T-cell (primary cell): ENCODE measurements around the gene SPATA20. TPM values are rescaled to one million over a fixed set of nuclear protein-coding genes. Genes with fewer than 3 reads are reported as not detected.
A peak's percentile ranks its signal among the peaks of the same experiment; 100 is the strongest.

Experiments
- ATAC-seq, 4 experiments: fragments of 200-7000 bp in 3 of 4; fragments of 150-1000 bp in 1 of 4; cut with Tn5 transposase; replicated peaks in 1 of 4; 1 replicate in 3 of 4; 2 replicates in 1 of 4; pipeline ENCODE4 v1.10.0; 2021; ENCODE audit warnings: moderate library complexity in 3 of 4, mild to moderate bottlenecking in 2 of 4, moderate number of reproducible peaks in 1 of 4
- CTCF ChIA-PET, 2 donors: fragments of 300-600 bp; sonication (Branson Sonifier 250); formaldehyde crosslinking; loops; one replicate each; lab custom pipeline; 2022; ENCODE audit warnings: antibody characterized with exemption in 2 of 2; lab: Charles Lee
- POLR2A ChIA-PET, 2 donors: fragments of 300-600 bp; sonication (Branson Sonifier 250); formaldehyde crosslinking; loops; one replicate each; lab custom pipeline; 2022; ENCODE audit warnings: antibody characterized with exemption in 2 of 2; lab: Charles Lee
- DNase-seq, 35 experiments: peaks; one replicate each; pipeline versions ENCODE4 v3.0.0 to v3.0.0-alpha.2; 2013 to 2023
- H3K27ac ChIP-seq: one replicate; pipeline ENCODE4 v1.5.1; 2013; ENCODE audit warnings: low read length
- H3K27me3 ChIP-seq, 2 experiments: replicated peaks in 1 of 2; 1 replicate in 1 of 2; 2 replicates in 1 of 2; pipeline versions ENCODE4 v1.6.1 to v1.7.0; 2013; ENCODE audit warnings: low read length in 1 of 2, mixed read lengths in 1 of 2; ENCODE audit not compliant: control insufficient read depth in 2 of 2, insufficient read depth in 2 of 2; ENCODE audit errors: extremely low read depth in 1 of 2
- H3K36me3 ChIP-seq, 2 donors: 1 replicate in 1 of 2; 2 replicates in 1 of 2; pipeline versions ENCODE4 v1.6.1 to v1.7.0; 2013; ENCODE audit warnings: low read length in 1 of 2; ENCODE audit not compliant: control insufficient read depth in 2 of 2, insufficient read depth in 1 of 2; ENCODE audit errors: extremely low read depth in 1 of 2
- H3K4me1 ChIP-seq, 2 experiments: 1 replicate in 1 of 2; 2 replicates in 1 of 2; pipeline versions ENCODE4 v1.6.1 to v1.7.0; 2013; ENCODE audit warnings: low read length in 2 of 2, mixed read lengths in 1 of 2; ENCODE audit not compliant: insufficient read depth in 2 of 2, control insufficient read depth in 1 of 2; ENCODE audit errors: extremely low read depth in 1 of 2
- H3K4me3 ChIP-seq, 2 donors: 1 replicate in 1 of 2; 2 replicates in 1 of 2; pipeline versions ENCODE4 v1.5.1 to v1.7.0; 2013; ENCODE audit warnings: mild to moderate bottlenecking in 2 of 2, low read length in 1 of 2, moderate library complexity in 1 of 2; ENCODE audit not compliant: control insufficient read depth in 1 of 2; ENCODE audit errors: extremely low read depth in 1 of 2
- H3K9me3 ChIP-seq: 2 replicates; pipeline ENCODE4 v1.7.0; 2013
- H3K27ac Mint-ChIP-seq, 2 donors: one replicate each; pipeline ENCODE4 v1.8.0; 2020 to 2021; ENCODE audit warnings: mild to moderate bottlenecking in 2 of 2, mixed read lengths in 2 of 2
- H3K27me3 Mint-ChIP-seq, 2 donors: one replicate each; pipeline ENCODE4 v1.8.0; 2021 to 2022; ENCODE audit warnings: mixed read lengths in 2 of 2
- H3K36me3 Mint-ChIP-seq: one replicate; pipeline ENCODE4 v1.8.0; 2021; ENCODE audit warnings: mixed read lengths
- H3K4me1 Mint-ChIP-seq, 3 donors: one replicate each; pipeline ENCODE4 v1.8.0; 2020 to 2022; ENCODE audit warnings: mixed read lengths in 3 of 3, mild to moderate bottlenecking in 1 of 3
- H3K4me3 Mint-ChIP-seq, 3 donors: one replicate each; pipeline ENCODE4 v1.8.0; 2020 to 2022; ENCODE audit warnings: mild to moderate bottlenecking in 3 of 3, mixed read lengths in 3 of 3, moderate library complexity in 3 of 3
- H3K9me3 Mint-ChIP-seq, 3 donors: one replicate each; pipeline ENCODE4 v1.8.0; 2020 to 2022; ENCODE audit warnings: mixed read lengths in 3 of 3
- WGBS: methylation state at CpG from one replicate; pipeline ENCODE4 v1.1.5; 2013; ENCODE audit warnings: missing lambda C conversion rate; ENCODE audit not compliant: insufficient coverage; 5-methylcytosine and 5-hydroxymethylcytosine counted together
- total RNA-seq, 35 experiments: library from RNA in 6 of 35; stranded (reverse) in 6 of 35; fragments of 120-200 nt in 1 of 35; gene quantifications; one replicate each; pipeline versions ENCODE4 v1.2.1 to v1.2.4 and lab custom pipeline; 2013 to 2026

SPATA20 gene
- 10 to 100 TPM in 4 of 5 donors, 1 to 10 TPM in 1; 8.9 to 25.7 (median 20.3) TPM for total RNA-seq
- total RNA-seq (2013), result 6.7 TPM
- 2.3 to 40.2 (median 11.5) reads per million in 29 experiments for total RNA-seq (lab: John Stamatoyannopoulos, UW)

DNA sequence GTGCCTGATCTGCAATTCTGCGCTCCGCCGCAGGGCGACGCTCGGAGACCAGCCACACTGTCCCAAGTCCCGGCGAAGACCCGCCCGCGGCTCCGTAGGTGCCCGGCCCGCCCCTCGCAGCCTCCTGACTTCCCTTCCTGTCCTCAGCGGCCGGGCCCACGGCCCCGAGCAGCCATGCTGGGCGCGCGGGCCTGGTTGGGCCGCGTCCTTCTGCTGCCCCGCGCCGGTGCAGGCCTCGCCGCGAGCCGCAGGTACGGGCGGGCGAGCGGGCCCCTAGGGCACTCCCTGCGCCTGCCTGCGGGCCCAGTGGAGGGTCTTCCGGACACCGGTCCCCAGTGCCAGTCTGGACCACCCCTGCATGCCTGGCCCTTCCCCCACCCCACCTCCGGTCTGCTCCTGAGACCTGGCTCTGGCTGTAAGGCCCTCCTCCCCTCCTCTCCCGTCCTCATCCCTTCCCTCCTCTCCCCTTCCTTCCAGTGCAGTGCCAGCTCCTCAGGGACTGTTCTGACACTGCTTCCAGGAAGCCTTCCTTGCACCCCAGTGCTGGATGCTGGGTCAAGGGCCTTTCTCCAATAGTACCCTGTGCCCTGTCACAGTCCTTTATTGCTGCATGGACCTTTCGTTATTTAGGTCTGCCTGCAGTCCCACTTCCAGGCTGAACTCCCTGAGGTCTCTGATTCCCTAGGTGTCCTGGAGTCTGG is at the start of gene SPATA20:
TSS of gene SPATA20 (plus strand) at position 140 of the 701 bp plus-strand sequence. CDS start at position 175, 35 bp downstream.
- POLR2A ChIA-PET, result interaction anchor here in 1 of 2 donors (0.6 kb wide), 1 partner anchor 15 kb away, joined by 6 read pairs; no protein-coding TSS in a partner anchor
- CTCF ChIA-PET, result interaction anchor here (0.6 kb wide), 2 partner anchors 79 to 305 kb away, joined by 3 to 7 read pairs; no protein-coding TSS in a partner anchor
- Histone ChIP-seq H3K27ac (no peak within 1 kb of the TSS), H3K36me3 (no peaks in the 10 kb centered on the region), H3K4me3 (peak within 1 kb of the TSS; percentile 35), H3K9me3 (no peaks in the 10 kb centered on the region), H3K27me3 (peaks cover 0 to 33% of the 10 kb centered on the region in 2 experiments), H3K4me1 (peaks cover 0 to 27% of the 10 kb centered on the region in 2 experiments)
- Mint-ChIP-seq H3K9me3 (no peaks in the 10 kb centered on the region), H3K36me3 (peaks cover 3% of the 10 kb centered on the region), H3K4me1 (peaks cover 15 to 25% (median 16%) of the 10 kb centered on the region in 3 donors), H3K4me3 (peak within 1 kb of the TSS; percentile 67 to 77 (median 71)), H3K27me3 (peaks cover 7 to 14% of the 10 kb centered on the region in 2 donors), H3K27ac (peak within 1 kb of the TSS in 1 of 2 donors; percentile 52)
- DNase-seq, result peak; percentile 60 to 94 (median 79)
- ATAC-seq, result peak; percentile 79 to 87 (median 84)
- 6% methylated on average over 42 of the region's 42 CpGs for WGBS

DNA sequence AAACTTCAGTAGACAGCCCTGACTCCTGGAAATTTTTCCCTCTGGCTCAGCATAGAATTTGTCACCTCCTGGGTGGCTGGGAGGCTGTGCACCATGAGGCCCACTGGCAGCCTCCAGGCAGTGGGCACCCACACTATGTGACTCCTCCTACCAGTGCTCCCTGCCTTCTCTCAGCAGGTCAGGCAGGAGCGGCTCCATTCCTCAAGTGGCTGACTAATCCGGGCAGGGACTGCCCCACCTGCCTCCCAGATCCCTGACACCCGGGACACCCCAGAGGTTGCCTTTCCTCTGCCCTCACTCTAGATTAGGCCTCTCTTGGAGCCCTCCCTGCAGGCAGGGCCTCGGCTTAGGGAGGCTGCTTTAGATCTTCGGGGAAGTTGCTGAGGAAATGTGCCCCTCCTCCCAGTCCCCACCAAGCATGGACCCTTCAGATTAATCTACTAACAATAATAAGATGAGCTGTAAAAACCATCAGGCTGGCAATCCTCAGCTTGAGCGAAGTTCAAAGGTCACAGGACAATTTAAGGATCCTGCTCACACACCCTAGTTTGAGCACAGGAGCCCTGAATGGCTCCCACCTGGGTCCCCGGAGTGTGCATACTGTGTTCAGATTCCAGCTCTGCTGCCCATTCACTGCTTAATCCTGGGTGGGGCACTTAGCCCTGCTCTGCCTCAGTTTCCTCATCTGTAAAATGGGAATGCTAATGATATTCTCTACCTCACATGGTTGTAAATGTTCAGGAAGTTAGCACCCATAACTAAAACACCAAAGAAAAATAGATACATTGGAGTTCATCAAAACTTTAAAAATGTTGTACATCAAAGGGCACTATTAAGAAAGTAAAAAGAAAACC is 48.7 kb upstream of the SPATA20 start:
- no peaks in the 10 kb centered on the region for H3K9me3 ChIP-seq
- H3K27me3 ChIP-seq, result peaks cover 0 to 15% of the 10 kb centered on the region in 2 experiments
- ChIA-PET POLR2A (no interaction called here), CTCF (no interaction called here)
- Mint-ChIP-seq H3K4me1 (no peaks in the 10 kb centered on the region), H3K27ac (no peak overlapping the region), H3K9me3 (no peaks in the 10 kb centered on the region), H3K36me3 (no peaks in the 10 kb centered on the region), H3K27me3 (peaks cover 0 to 2% of the 10 kb centered on the region in 2 donors), H3K4me3 (no peak overlapping the region)
- no peaks in the 10 kb centered on the region for H3K36me3 ChIP-seq
- 68% methylated on average over 5 of the region's 7 CpGs for WGBS
- DNase-seq (no peak), ATAC-seq (no peak)
- H3K27ac ChIP-seq, result no peak overlapping the region
- no peaks in the 10 kb centered on the region for H3K4me1 ChIP-seq
- H3K4me3 ChIP-seq, result no peak overlapping the region

DNA sequence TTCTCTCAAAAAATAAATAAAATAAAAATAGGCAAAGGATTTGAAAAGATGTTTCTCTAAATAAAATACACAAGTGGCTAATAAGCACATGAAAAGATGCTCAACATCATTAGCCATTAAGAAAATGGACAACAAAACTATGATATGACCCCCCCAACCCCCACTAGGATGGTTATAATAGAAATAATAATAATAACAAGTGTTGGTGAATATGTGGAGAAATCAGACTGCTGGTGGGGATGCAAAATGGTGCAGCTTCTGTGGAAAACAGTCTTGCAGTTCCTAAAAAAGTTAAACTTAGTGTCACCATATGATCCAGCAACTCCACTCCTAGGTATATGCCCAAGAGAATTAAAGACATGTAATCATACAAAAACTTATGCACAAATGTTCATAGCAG is 47.7 kb upstream of the SPATA20 start:
- peaks cover 0 to 15% of the 10 kb centered on the region in 2 experiments for H3K27me3 ChIP-seq
- no peaks in the 10 kb centered on the region for H3K36me3 Mint-ChIP-seq
- H3K4me3 Mint-ChIP-seq, result no peak overlapping the region
- ChIA-PET POLR2A (no interaction called here), CTCF (no interaction called here)
- H3K4me3 ChIP-seq, result no peak overlapping the region
- no peak overlapping the region for H3K27ac ChIP-seq
- no peak for DNase-seq
- no peak overlapping the region for H3K27ac Mint-ChIP-seq
- peaks cover 0 to 8% (median 7%) of the 10 kb centered on the region in 3 donors for H3K4me1 Mint-ChIP-seq
- H3K27me3 Mint-ChIP-seq, result peaks cover 0 to 2% of the 10 kb centered on the region in 2 donors
- H3K4me1 ChIP-seq, result peaks cover 0 to 2% of the 10 kb centered on the region in 2 experiments
- no peaks in the 10 kb centered on the region for H3K9me3 ChIP-seq
- no peak for ATAC-seq
- H3K36me3 ChIP-seq, result no peaks in the 10 kb centered on the region
- H3K9me3 Mint-ChIP-seq, result no peaks in the 10 kb centered on the region

DNA sequence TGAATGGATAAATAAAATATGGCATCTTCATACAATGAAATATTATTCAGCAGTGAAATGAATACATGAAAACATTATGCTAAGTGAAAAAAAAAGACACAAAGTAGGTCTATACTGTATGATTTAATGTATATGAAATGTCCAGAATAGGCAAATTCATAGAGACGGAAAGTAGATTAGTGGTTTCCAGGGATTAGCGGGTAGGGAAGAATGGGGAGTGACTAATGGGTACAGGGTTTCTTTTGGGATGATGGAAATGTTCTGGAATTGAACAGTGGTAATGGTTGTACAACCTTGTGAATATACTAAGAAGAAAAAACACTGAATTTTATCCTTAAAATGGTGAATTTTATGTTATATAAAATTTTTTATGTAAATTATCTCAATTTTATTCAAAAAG is 47.3 kb upstream of the SPATA20 start:
- Histone ChIP-seq H3K27ac (no peak overlapping the region), H3K9me3 (no peaks in the 10 kb centered on the region), H3K4me1 (peaks cover 0 to 4% of the 10 kb centered on the region in 2 experiments), H3K36me3 (no peaks in the 10 kb centered on the region), H3K4me3 (no peak overlapping the region), H3K27me3 (peaks cover 0 to 15% of the 10 kb centered on the region in 2 experiments)
- H3K27ac Mint-ChIP-seq, result no peak overlapping the region
- POLR2A ChIA-PET, result no interaction called here
- H3K9me3 Mint-ChIP-seq, result no peaks in the 10 kb centered on the region
- no peak overlapping the region for H3K4me3 Mint-ChIP-seq
- 100% methylated on average over 2 of the region's 2 CpGs for WGBS
- no peak for DNase-seq
- H3K27me3 Mint-ChIP-seq, result peaks cover 0 to 2% of the 10 kb centered on the region in 2 donors
- peaks cover 2 to 10% (median 8%) of the 10 kb centered on the region in 3 donors for H3K4me1 Mint-ChIP-seq
- no peaks in the 10 kb centered on the region for H3K36me3 Mint-ChIP-seq
- no peak for ATAC-seq
- CTCF ChIA-PET, result interaction anchor here in 1 of 2 donors (0.7 kb wide), 1 partner anchor 21 kb away, joined by 3 read pairs; no protein-coding TSS in a partner anchor

DNA sequence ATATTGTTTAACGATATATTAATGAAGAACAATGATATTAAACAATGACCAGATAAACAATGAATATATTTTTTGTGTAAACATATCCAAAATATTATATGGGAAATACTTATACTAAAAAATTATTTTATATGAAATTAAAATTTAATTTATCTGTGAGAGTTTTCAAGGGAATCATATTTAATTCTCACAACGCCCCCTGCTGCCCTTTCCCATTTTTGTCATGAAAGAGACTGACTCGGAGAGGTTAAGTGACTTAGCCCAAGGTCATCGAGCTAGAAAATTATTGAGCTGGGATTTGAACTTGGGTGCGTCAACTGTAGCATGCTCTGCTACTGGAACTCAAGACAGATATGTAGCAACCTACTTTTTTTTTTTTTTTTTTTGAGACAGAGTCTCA is 45.9 kb upstream of the SPATA20 start:
- peak in 6 of 35 experiments; percentile 16 to 45 (median 20) for DNase-seq
- H3K4me1 ChIP-seq, result peaks cover 0 to 4% of the 10 kb centered on the region in 2 experiments
- ChIA-PET POLR2A (no interaction called here), CTCF (interaction anchor here (0.6 to 1.0 kb wide), 6 partner anchors 32 to 387 kb away, joined by 3 read pairs; partner anchors contain the start of gene CHAD (in 1 of the 2))
- Mint-ChIP-seq H3K9me3 (no peaks in the 10 kb centered on the region), H3K4me3 (no peak overlapping the region), H3K36me3 (no peaks in the 10 kb centered on the region), H3K4me1 (peaks cover 4 to 14% (median 8%) of the 10 kb centered on the region in 3 donors), H3K27ac (no peak overlapping the region), H3K27me3 (peaks cover 0 to 2% of the 10 kb centered on the region in 2 donors)
- no peak overlapping the region for H3K4me3 ChIP-seq
- 29% methylated on average over 2 of the region's 5 CpGs for WGBS
- H3K36me3 ChIP-seq, result no peaks in the 10 kb centered on the region
- no peak for ATAC-seq
- no peaks in the 10 kb centered on the region for H3K9me3 ChIP-seq
- H3K27ac ChIP-seq, result no peak overlapping the region
- peaks cover 0 to 4% of the 10 kb centered on the region in 2 experiments for H3K27me3 ChIP-seq
